ENCODE data around the gene DCST1. TPM values are rescaled to one million over a fixed set of nuclear protein-coding genes. Genes with fewer than 3 reads are reported as not detected.

DCST1 gene
- polyA plus RNA-seq, 3 donors: 0.05 TPM; not detected in 2

DNA sequence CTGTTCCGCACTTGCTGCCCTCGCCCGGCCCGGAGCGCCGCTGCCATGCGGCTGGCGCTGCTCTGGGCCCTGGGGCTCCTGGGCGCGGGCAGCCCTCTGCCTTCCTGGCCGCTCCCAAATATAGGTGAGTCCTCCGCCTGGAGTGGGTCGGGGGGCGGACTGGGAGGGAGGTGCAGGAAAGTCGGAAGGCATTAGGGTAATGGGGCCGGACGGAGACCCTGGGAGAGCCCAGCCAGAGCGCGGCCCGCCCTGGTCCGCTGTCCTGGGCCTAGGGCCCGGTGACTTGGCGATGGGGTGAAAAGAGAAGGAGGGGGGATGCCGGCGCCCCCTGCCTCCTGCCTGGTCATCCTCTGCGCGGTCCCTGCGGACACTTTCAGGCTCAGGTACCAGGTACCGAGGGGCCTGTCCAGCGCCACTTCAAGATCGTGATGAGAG is 17.7 kb downstream of the DCST1 start:
- peaks cover 46% of the 10 kb centered on the region for H4K20me1 ChIP-seq (ENCODE audit: insufficient read depth, low read length)
- Mint-ChIP-seq H3K27ac (peak overlapping the region; percentile 73 to 93 (median 89)), H3K4me3 (peak overlapping the region; percentile 90 to 95), H3K9me3 (no peaks in the 10 kb centered on the region), H3K4me1 (peaks cover 26% of the 10 kb centered on the region), H3K27me3 (ENCODE audit: low read depth in 3 of 3) (peaks cover 0 to 2% (median 1%) of the 10 kb centered on the region in 3 donors), H3K36me3 (peaks cover 24 to 26% of the 10 kb centered on the region in 2 donors)
- H3K9me3 ChIP-seq (replicated peaks in 1 of 2; ENCODE audit: control insufficient read depth in 1 of 2, insufficient read depth in 1 of 2, low read length in 2 of 2): no peaks in the 10 kb centered on the region
- DNase-seq: no peak
- H2AFZ ChIP-seq (ENCODE audit: insufficient read depth, low read depth, low read length, poor library complexity, severe bottlenecking): peak overlapping the region; percentile 72
- H3K9ac ChIP-seq (ENCODE audit: insufficient read depth, low read length, poor library complexity, severe bottlenecking): peak overlapping the region; percentile 75
- H3K36me3 ChIP-seq (replicated peaks in 1 of 2; ENCODE audit: control insufficient read depth in 1 of 2, insufficient read depth in 2 of 2, low read length in 2 of 2): peaks cover 26 to 28% of the 10 kb centered on the region in 2 donors
- no peaks in the 10 kb centered on the region for H3K27me3 ChIP-seq (ENCODE audit: control insufficient read depth in 2 of 2, insufficient read depth in 2 of 2, low read length in 2 of 2)
- H3K4me1 ChIP-seq (ENCODE audit: control insufficient read depth in 1 of 2, insufficient read depth in 2 of 2, low read length in 2 of 2): peaks cover 28 to 42% of the 10 kb centered on the region in 2 donors
- H3K4me3 ChIP-seq (replicated peaks in 1 of 3; ENCODE audit: low read depth in 2 of 3, low read length in 3 of 3): peak overlapping the region; percentile 60 to 96 (median 81)
- TF ChIP-seq, protein P1, sequence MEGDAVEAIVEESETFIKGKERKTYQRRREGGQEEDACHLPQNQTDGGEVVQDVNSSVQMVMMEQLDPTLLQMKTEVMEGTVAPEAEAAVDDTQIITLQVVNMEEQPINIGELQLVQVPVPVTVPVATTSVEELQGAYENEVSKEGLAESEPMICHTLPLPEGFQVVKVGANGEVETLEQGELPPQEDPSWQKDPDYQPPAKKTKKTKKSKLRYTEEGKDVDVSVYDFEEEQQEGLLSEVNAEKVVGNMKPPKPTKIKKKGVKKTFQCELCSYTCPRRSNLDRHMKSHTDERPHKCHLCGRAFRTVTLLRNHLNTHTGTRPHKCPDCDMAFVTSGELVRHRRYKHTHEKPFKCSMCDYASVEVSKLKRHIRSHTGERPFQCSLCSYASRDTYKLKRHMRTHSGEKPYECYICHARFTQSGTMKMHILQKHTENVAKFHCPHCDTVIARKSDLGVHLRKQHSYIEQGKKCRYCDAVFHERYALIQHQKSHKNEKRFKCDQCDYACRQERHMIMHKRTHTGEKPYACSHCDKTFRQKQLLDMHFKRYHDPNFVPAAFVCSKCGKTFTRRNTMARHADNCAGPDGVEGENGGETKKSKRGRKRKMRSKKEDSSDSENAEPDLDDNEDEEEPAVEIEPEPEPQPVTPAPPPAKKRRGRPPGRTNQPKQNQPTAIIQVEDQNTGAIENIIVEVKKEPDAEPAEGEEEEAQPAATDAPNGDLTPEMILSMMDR (IDR thresholded peaks at IDR 0.05): no peak
- peak overlapping the region; percentile 54 to 79 for H3K27ac ChIP-seq (ENCODE audit: low read depth in 1 of 2, low read length in 2 of 2)
- WGBS (ENCODE audit: insufficient coverage): 0% methylated on average over 31 of the region's 31 CpGs
- intact Hi-C loops (cut with micrococcal nuclease): loop anchor here (5.0 kb wide), 3 partner anchors 36 to 49 kb away; partner anchors contain the start of gene ZBTB7B (in 1 of the 2)
- peak overlapping the region; percentile 100 for H3K4me2 ChIP-seq (replicated peaks; ENCODE audit: extremely low read depth, low read length, poor library complexity, severe bottlenecking)
- peaks cover 22% of the 10 kb centered on the region for H3K79me2 ChIP-seq (ENCODE audit: insufficient read depth, low read length)

DNA sequence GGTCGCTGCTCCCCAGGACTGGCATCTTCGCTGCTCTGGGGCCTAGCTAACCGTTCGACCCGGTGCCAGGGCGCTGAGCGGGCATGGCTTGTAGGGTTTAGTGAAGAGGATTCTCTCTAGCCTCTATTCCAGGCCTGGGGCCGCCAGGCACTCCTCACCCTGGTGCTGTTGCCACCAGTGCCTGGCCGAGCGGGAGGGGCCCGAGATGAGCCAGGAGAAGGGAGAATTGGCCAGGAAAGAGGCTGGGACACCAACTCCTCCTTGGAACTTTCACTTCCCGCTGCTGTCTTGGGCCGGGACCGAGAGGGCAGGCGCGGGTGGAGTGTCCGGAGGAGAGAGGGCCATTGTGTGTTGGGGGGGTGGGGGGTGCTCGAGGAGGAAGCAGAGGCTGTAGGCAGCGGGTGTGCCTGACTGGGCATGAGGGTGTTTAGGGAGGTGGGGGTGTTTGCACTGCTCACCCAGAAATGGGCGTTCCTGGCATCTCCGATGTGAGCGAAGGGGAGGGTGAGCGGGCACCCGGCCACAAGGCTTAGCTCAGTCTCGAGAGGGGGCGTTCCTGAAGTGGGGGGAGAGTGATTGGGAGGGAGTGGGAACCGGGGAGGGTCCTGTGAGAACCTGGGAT is 18.3 kb downstream of the DCST1 start:
- peak overlapping the region; percentile 54 to 79 for H3K27ac ChIP-seq (ENCODE audit: low read depth in 1 of 2, low read length in 2 of 2)
- H3K36me3 ChIP-seq (replicated peaks in 1 of 2; ENCODE audit: control insufficient read depth in 1 of 2, insufficient read depth in 2 of 2, low read length in 2 of 2): peaks cover 32 to 33% of the 10 kb centered on the region in 2 donors
- no peaks in the 10 kb centered on the region for H3K9me3 ChIP-seq (replicated peaks in 1 of 2; ENCODE audit: control insufficient read depth in 1 of 2, insufficient read depth in 1 of 2, low read length in 2 of 2)
- Mint-ChIP-seq H3K9me3 (no peaks in the 10 kb centered on the region), H3K36me3 (peaks cover 29 to 31% of the 10 kb centered on the region in 2 donors), H3K27ac (peak overlapping the region; percentile 73 to 93 (median 89)), H3K4me3 (peak overlapping the region; percentile 90 to 95), H3K4me1 (peaks cover 26% of the 10 kb centered on the region), H3K27me3 (ENCODE audit: low read depth in 3 of 3) (peaks cover 0 to 1% (median 0%) of the 10 kb centered on the region in 3 donors)
- peaks cover 28 to 42% of the 10 kb centered on the region in 2 donors for H3K4me1 ChIP-seq (ENCODE audit: control insufficient read depth in 1 of 2, insufficient read depth in 2 of 2, low read length in 2 of 2)
- peak overlapping the region; percentile 100 for H3K4me2 ChIP-seq (replicated peaks; ENCODE audit: extremely low read depth, low read length, poor library complexity, severe bottlenecking)
- peaks cover 51% of the 10 kb centered on the region for H4K20me1 ChIP-seq (ENCODE audit: insufficient read depth, low read length)
- no peaks in the 10 kb centered on the region for H3K27me3 ChIP-seq (ENCODE audit: control insufficient read depth in 2 of 2, insufficient read depth in 2 of 2, low read length in 2 of 2)
- TF ChIP-seq, protein P1 (IDR thresholded peaks at IDR 0.05): no peak
- peaks cover 25% of the 10 kb centered on the region for H3K79me2 ChIP-seq (ENCODE audit: insufficient read depth, low read length)
- intact Hi-C loops (cut with micrococcal nuclease): loop anchor here (5.0 kb wide), 3 partner anchors 35 to 50 kb away; partner anchors contain the start of gene ZBTB7B (in 1 of the 2)
- H2AFZ ChIP-seq (ENCODE audit: insufficient read depth, low read depth, low read length, poor library complexity, severe bottlenecking): peak overlapping the region; percentile 72
- DNase-seq: peak; percentile 42 to 65 (median 52)
- WGBS (ENCODE audit: insufficient coverage): 0% methylated on average over 27 of the region's 27 CpGs
- H3K9ac ChIP-seq (ENCODE audit: insufficient read depth, low read length, poor library complexity, severe bottlenecking): peak overlapping the region; percentile 75
- peak overlapping the region; percentile 60 to 96 (median 81) for H3K4me3 ChIP-seq (replicated peaks in 1 of 3; ENCODE audit: low read depth in 2 of 3, low read length in 3 of 3)

All from CD14-positive monocyte (primary cell).